HEK293 (cell line): Measurements from ENCODE around the gene LRIT1.
"Not testable (repeated sequence)": the region's sequence is repeated elsewhere in the genome, so short reads cannot be mapped to it uniquely, and the experiment has no call there.

Experiments
- CTCF ChIA-PET: fragments of 350-600 bp; formaldehyde crosslinking; extraction: SDS; loops from one replicate; lab custom pipeline; 2021; ENCODE audit warnings: antibody characterized with exemption; lab: Yijun Ruan, JAX
- POLR2A ChIA-PET: fragments of 300-600 bp; formaldehyde crosslinking; extraction: SDS; loops from one replicate; lab custom pipeline; 2020; ENCODE audit warnings: antibody characterized with exemption, inconsistent platforms; lab: Yijun Ruan, JAX
- H3K27ac ChIP-seq: fragments of 200-500 bp; sonication (Bioruptor generic); 2 replicates; pipeline ENCODE4 v1.5.1; 2014; ENCODE audit warnings: low read depth, low read length, control low read depth, inconsistent platforms; ENCODE audit errors: extremely low read depth
- H3K36me3 ChIP-seq, 2 experiments: fragments of 200-500 bp in 1 of 2; sonication (Bioruptor generic) in 1 of 2; 1 replicate in 1 of 2; 2 replicates in 1 of 2; pipeline ENCODE4 v1.5.1; 2014 to 2017; ENCODE audit warnings: inconsistent platforms in 2 of 2, low read length in 2 of 2; ENCODE audit not compliant: control insufficient read depth in 2 of 2, insufficient read depth in 1 of 2
- H3K4me1 ChIP-seq: fragments of 200-500 bp; sonication (Bioruptor generic); 2 replicates; pipeline ENCODE4 v1.5.1; 2014; ENCODE audit warnings: mild to moderate bottlenecking, low read length, inconsistent platforms; ENCODE audit not compliant: control insufficient read depth, insufficient read depth
- H3K4me3 ChIP-seq: 2 replicates; pipeline ENCODE4 v1.5.1; 2011; ENCODE audit warnings: low read depth, mild to moderate bottlenecking, control low read depth, low read length, moderate library complexity
- H3K9me3 ChIP-seq: fragments of 200-500 bp; sonication (Bioruptor generic); 2 replicates; pipeline ENCODE4 v1.5.1; 2014; ENCODE audit warnings: low read depth, low read length, inconsistent platforms; ENCODE audit not compliant: control insufficient read depth, insufficient read depth
- BCL11A ChIP-seq: fragments of 450-650 bp; formaldehyde crosslinking; IDR thresholded peaks from 2 replicates; pipeline ENCODE4 v1.5.1; 2016; ENCODE audit warnings: low read depth, missing biosample characterization, missing genetic modification characterization
- HOXD13 ChIP-seq: sonication (generic); formaldehyde crosslinking; IDR thresholded peaks from 2 replicates; pipeline ENCODE4 v1.8.0; 2022; ENCODE audit warnings: missing genetic modification reagents, borderline replicate concordance
- PRDM1 ChIP-seq: fragments of 450-650 bp; formaldehyde crosslinking; IDR thresholded peaks from 2 replicates; pipeline ENCODE4; 2016; ENCODE audit warnings: missing biosample characterization, missing genetic modification characterization
- SETDB1 ChIP-seq: IDR thresholded peaks from one replicate; pipeline ENCODE4 v1.6.1; 2017; ENCODE audit warnings: mild to moderate bottlenecking, low read length, moderate library complexity, mixed read lengths; ENCODE audit not compliant: insufficient read length
- SP3 ChIP-seq: fragments of 450-650 bp; formaldehyde crosslinking; IDR thresholded peaks from 2 replicates; pipeline ENCODE4 v1.5.1; 2016; ENCODE audit warnings: missing biosample characterization, missing genetic modification characterization
- YY1 ChIP-seq: fragments of 450-650 bp; formaldehyde crosslinking; IDR thresholded peaks from 2 replicates; pipeline ENCODE4 v1.5.1; 2018; ENCODE audit warnings: missing biosample characterization, missing genetic modification characterization
- ZEB2 ChIP-seq: fragments of 450-650 bp; formaldehyde crosslinking; IDR thresholded peaks from 2 replicates; pipeline ENCODE4 v1.5.1; 2016; ENCODE audit warnings: missing biosample characterization, missing genetic modification characterization
- ZFP69B ChIP-seq: fragments of 450-650 bp; formaldehyde crosslinking; IDR thresholded peaks from 2 replicates; pipeline ENCODE4 v1.5.1; 2016; ENCODE audit warnings: missing biosample characterization, missing genetic modification characterization
- ZNF146 ChIP-seq: fragments of 450-650 bp; formaldehyde crosslinking; IDR thresholded peaks from 2 replicates; pipeline ENCODE4 v1.5.1; 2016; ENCODE audit warnings: missing biosample characterization, missing genetic modification characterization
- ZNF211 ChIP-seq: fragments of 450-650 bp; formaldehyde crosslinking; IDR thresholded peaks from 2 replicates; pipeline ENCODE4 v1.5.1; 2016; ENCODE audit warnings: low read depth, missing biosample characterization, missing genetic modification characterization
- ZNF214 ChIP-seq: fragments of 450-650 bp; formaldehyde crosslinking; IDR thresholded peaks from 2 replicates; pipeline ENCODE4 v1.5.1; 2017; ENCODE audit warnings: missing biosample characterization, mild to moderate bottlenecking, missing genetic modification characterization, borderline replicate concordance
- ZNF302 ChIP-seq: fragments of 450-650 bp; formaldehyde crosslinking; IDR thresholded peaks from 2 replicates; pipeline ENCODE4 v1.5.1; 2016; ENCODE audit warnings: missing biosample characterization, missing genetic modification characterization, low read depth
- ZNF366 ChIP-seq: fragments of 450-650 bp; formaldehyde crosslinking; conservative IDR thresholded peaks from 2 replicates; pipeline ENCODE4 v1.5.1; 2016; ENCODE audit warnings: missing biosample characterization, missing genetic modification characterization
- ZNF624 ChIP-seq: fragments of 450-650 bp; formaldehyde crosslinking; IDR thresholded peaks from 2 replicates; pipeline ENCODE4 v1.5.1; 2017; ENCODE audit warnings: missing biosample characterization, missing genetic modification characterization
- ZSCAN23 ChIP-seq: fragments of 450-650 bp; formaldehyde crosslinking; IDR thresholded peaks from 2 replicates; pipeline ENCODE4 v1.5.1; 2016; ENCODE audit warnings: missing biosample characterization, missing genetic modification characterization
- TF ChIP-seq, protein P1 (sequence below): fragments of 450-650 bp; formaldehyde crosslinking; IDR thresholded peaks from 2 replicates; pipeline ENCODE4 v1.5.1; 2017; ENCODE audit warnings: missing biosample characterization, mild to moderate bottlenecking, missing genetic modification characterization, moderate library complexity
- TF ChIP-seq, protein P2 (sequence below): fragments of 450-650 bp; formaldehyde crosslinking; IDR thresholded peaks from 2 replicates; pipeline ENCODE4 v1.5.1; 2016; ENCODE audit warnings: missing biosample characterization, missing genetic modification characterization
- TF ChIP-seq, protein P3 (sequence below): fragments of 450-650 bp; IDR thresholded peaks from 2 replicates; pipeline ENCODE4 v1.5.1; 2018; ENCODE audit warnings: missing biosample characterization, missing genetic modification characterization
- TF ChIP-seq, protein P4 (sequence below): fragments of 450-650 bp; formaldehyde crosslinking; IDR thresholded peaks from 2 replicates; pipeline ENCODE4 v1.5.1; 2016; ENCODE audit warnings: missing biosample characterization, missing genetic modification characterization

Gene LRIT1

DNA sequence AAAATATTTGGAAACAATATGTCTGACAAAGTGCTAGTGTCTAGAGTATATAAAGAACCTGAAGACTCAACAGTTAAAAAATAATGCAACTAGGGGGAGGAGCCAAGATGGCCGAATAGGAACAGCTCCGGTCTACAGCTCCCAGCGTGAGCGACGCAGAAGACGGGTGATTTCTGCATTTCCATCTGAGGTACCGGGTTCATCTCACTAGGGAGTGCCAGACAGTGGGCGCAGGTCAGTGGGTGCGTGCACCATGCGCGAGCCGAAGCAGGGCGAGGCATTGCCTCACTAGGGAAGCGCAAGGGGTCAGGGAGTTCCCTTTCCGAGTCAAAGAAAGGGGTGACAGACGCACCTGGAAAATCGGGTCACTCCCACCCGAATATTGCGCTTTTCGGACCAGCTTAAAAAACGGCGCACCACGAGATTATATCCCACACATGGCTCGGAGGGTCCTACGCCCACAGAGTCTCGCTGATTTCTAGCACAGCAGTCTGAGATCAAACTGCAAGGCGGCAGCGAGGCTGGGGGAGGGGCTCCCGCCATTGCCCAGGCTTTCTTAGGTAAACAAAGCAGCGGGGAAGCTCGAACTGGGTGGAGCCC, 38.6 kb upstream of the LRIT1 start:
- H3K9me3 ChIP-seq, H3K4me1 ChIP-seq: not testable (repeated sequence)
- TF ChIP-seq YY1 (tag by site-specific recombination) = peak; percentile 43; the same call in 1 of the 2 replicates
- TF ChIP-seq SETDB1 = peak; percentile 14
- 0 out of 2 replicates have a peak, but pooled peaks have one; percentile 21 for TF ChIP-seq ZFP69B (tag by site-specific recombination)
- TF ChIP-seq, all 188 proteins: peak for 3; not testable (repeated sequence) for 185
- H3K36me3 ChIP-seq, H3K4me3 ChIP-seq, POLR2A ChIA-PET, H3K27ac ChIP-seq: not testable (repeated sequence)
- CTCF ChIA-PET = interaction anchor here (0.7 to 2.4 kb wide), 6 partner anchors 13 to 258 kb away, joined by 3 to 14 read pairs (median 4); no protein-coding TSS in a partner anchor

DNA sequence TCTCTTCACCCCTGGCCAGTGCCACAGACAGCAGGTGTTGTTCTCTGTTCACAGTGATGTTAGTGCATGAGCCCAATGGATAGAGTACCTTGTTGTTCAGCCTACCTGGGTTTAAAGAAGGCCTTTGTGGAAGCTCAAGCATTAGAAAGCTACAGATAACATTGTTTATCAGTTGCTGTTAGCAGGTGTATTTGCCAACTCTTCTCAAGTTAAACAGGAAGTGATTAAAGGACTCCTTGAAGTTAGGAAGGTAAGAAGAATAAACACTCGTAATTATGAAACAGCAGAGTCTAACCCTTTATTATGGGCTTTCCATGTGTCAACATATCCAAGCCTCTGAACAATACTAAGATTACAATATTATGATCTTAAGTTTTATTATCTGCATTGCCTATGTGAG, 29.4 kb upstream of the LRIT1 start:
- TF ChIP-seq ZNF366 (tag by site-specific recombination) (no peak), HOXD13 (CRISPR knock-in tag) (no peak), ZNF146 (no peak), BCL11A (tag by site-specific recombination) (no peak), ZNF302 (tag by site-specific recombination) (no peak), PRDM1 (tag by site-specific recombination) (no peak), ZEB2 (tag by site-specific recombination) (no peak), ZNF211 (tag by site-specific recombination) (no peak), ZSCAN23 (tag by site-specific recombination) (no peak), ZNF624 (tag by site-specific recombination) (no peak), SP3 (tag by site-specific recombination) (no peak), ZNF214 (no peak)
- TF ChIP-seq, protein P1, sequence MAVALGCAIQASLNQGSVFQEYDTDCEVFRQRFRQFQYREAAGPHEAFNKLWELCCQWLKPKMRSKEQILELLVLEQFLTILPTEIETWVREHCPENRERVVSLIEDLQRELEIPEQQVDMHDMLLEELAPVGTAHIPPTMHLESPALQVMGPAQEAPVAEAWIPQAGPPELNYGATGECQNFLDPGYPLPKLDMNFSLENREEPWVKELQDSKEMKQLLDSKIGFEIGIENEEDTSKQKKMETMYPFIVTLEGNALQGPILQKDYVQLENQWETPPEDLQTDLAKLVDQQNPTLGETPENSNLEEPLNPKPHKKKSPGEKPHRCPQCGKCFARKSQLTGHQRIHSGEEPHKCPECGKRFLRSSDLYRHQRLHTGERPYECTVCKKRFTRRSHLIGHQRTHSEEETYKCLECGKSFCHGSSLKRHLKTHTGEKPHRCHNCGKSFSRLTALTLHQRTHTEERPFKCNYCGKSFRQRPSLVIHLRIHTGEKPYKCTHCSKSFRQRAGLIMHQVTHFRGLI (tag by site-specific recombination) = no peak
- TF ChIP-seq, protein P2, sequence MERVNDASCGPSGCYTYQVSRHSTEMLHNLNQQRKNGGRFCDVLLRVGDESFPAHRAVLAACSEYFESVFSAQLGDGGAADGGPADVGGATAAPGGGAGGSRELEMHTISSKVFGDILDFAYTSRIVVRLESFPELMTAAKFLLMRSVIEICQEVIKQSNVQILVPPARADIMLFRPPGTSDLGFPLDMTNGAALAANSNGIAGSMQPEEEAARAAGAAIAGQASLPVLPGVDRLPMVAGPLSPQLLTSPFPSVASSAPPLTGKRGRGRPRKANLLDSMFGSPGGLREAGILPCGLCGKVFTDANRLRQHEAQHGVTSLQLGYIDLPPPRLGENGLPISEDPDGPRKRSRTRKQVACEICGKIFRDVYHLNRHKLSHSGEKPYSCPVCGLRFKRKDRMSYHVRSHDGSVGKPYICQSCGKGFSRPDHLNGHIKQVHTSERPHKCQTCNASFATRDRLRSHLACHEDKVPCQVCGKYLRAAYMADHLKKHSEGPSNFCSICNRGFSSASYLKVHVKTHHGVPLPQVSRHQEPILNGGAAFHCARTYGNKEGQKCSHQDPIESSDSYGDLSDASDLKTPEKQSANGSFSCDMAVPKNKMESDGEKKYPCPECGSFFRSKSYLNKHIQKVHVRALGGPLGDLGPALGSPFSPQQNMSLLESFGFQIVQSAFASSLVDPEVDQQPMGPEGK (tag by site-specific recombination) = no peak
- TF ChIP-seq, protein P3, sequence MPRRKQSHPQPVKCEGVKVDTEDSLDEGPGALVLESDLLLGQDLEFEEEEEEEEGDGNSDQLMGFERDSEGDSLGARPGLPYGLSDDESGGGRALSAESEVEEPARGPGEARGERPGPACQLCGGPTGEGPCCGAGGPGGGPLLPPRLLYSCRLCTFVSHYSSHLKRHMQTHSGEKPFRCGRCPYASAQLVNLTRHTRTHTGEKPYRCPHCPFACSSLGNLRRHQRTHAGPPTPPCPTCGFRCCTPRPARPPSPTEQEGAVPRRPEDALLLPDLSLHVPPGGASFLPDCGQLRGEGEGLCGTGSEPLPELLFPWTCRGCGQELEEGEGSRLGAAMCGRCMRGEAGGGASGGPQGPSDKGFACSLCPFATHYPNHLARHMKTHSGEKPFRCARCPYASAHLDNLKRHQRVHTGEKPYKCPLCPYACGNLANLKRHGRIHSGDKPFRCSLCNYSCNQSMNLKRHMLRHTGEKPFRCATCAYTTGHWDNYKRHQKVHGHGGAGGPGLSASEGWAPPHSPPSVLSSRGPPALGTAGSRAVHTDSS (tag by site-specific recombination) = no peak
- TF ChIP-seq, protein P4, sequence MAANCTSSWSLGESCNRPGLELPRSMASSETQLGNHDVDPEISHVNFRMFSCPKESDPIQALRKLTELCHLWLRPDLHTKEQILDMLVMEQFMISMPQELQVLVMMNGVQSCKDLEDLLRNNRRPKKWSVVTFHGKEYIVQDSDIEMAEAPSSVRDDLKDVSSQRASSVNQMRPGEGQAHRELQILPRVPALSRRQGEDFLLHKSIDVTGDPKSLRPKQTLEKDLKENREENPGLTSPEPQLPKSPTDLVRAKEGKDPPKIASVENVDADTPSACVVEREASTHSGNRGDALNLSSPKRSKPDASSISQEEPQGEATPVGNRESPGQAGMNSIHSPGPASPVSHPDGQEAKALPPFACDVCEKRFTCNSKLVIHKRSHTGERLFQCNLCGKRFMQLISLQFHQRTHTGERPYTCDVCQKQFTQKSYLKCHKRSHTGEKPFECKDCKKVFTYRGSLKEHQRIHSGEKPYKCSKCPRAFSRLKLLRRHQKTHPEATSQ (tag by site-specific recombination) = no peak
- CTCF ChIA-PET = interaction anchor here (11.7 kb wide), 1 partner anchor 268 kb away, joined by 291 read pairs; no protein-coding TSS in a partner anchor

More for the DNA sequence above, 29.4 kb upstream of the LRIT1 start:
- Histone ChIP-seq H3K9me3 (no peaks in the 10 kb centered on the region), H3K36me3 (no peaks in the 10 kb centered on the region), H3K4me1 (no peaks in the 10 kb centered on the region), H3K4me3 (no peak overlapping the region), H3K27ac (no peak overlapping the region)
- POLR2A ChIA-PET = no interaction called here
